Transverse colon (tissue), 4 donors: ENCODE data around the gene LRRC3C. TPM values are rescaled to one million over a fixed set of nuclear protein-coding genes. Genes with fewer than 3 reads are reported as not detected.

Source experiments
- DNase-seq: peaks from one replicate; pipeline ENCODE4 v3.0.0-alpha.2; 2019
- H3K27ac ChIP-seq, 4 donors: fragments of 200-600 bp; sonication (generic); 2 replicates each; pipeline ENCODE4 v1.5.1; 2016 to 2018; ENCODE audit warnings: inconsistent platforms in 4 of 4
- H3K27me3 ChIP-seq: fragments of 200-600 bp; sonication (generic); 2 replicates; pipeline ENCODE4 v1.5.1; 2017; ENCODE audit warnings: inconsistent platforms
- H3K36me3 ChIP-seq, 4 donors: fragments of 200-600 bp; sonication (generic); 2 replicates each; pipeline ENCODE4 v1.5.1; 2017 to 2019; ENCODE audit warnings: inconsistent platforms in 4 of 4
- H3K4me1 ChIP-seq, 4 donors: fragments of 200-600 bp; sonication (generic); 2 replicates each; pipeline ENCODE4 v1.5.1; 2017 to 2020; ENCODE audit warnings: inconsistent platforms in 4 of 4
- H3K4me3 ChIP-seq, 4 donors: fragments of 200-600 bp; sonication (generic); 1 replicate in 1 of 4; 2 replicates in 3 of 4; pipeline versions ENCODE4 v1.5.1 to v1.6.1; 2017 to 2019; ENCODE audit warnings: inconsistent platforms in 4 of 4
- H3K9me3 ChIP-seq, 2 donors: fragments of 200-600 bp; sonication (generic); 2 replicates each; pipeline ENCODE4 v1.5.1; 2017 to 2019; ENCODE audit warnings: inconsistent platforms in 2 of 2
- EP300 ChIP-seq: sonication (generic); formaldehyde crosslinking; IDR thresholded peaks from one replicate; pipeline ENCODE4 v1.6.1; 2017; ENCODE audit warnings: antibody characterized with exemption, low read depth
- POLR2A ChIP-seq: fragments of 450-650 bp; IDR thresholded peaks from one replicate; pipeline ENCODE4 v1.6.1; 2016; ENCODE audit warnings: antibody characterized with exemption, mild to moderate bottlenecking, moderate library complexity
- POLR2AphosphoS5 ChIP-seq, 3 donors: sonication (generic); formaldehyde crosslinking; IDR thresholded peaks; one replicate each; pipeline ENCODE4 v1.6.1; 2016; ENCODE audit warnings: antibody characterized with exemption in 3 of 3
- WGBS, 2 donors: methylation state at CpG; one replicate each; pipeline ENCODE4 v1.1.5; 2018; ENCODE audit warnings: low coverage in 1 of 2; 5-methylcytosine and 5-hydroxymethylcytosine counted together
- in situ Hi-C, 4 donors: fragments of 200-750 bp; cut with MboI; loops; one replicate each; pipeline versions ENCODE4 v1.15.0 to v1.15.1; 2017; ENCODE audit warnings: low sequenced_read_pairs in 3 of 4, low pct_ligation_motif_present in 1 of 4, low pct_unique_long_range_greater_than_20kb in 1 of 4
- intact Hi-C: fragments of 100-400 bp; cut with DNase I; formaldehyde crosslinking; loops from one replicate; pipeline ENCODE4 v1.15.1; 2023; ENCODE audit warnings: low total_unique reads
- total RNA-seq, 4 donors: library from RNA; depleted of rRNA; stranded (reverse); fragments of >200 nt; gene quantifications; one replicate each; pipeline ENCODE4 v1.1.0, GENCODE V29; 2016
- TF ChIP-seq, protein P1 (sequence below), 5 experiments: fragments of 200-600 bp in 3 of 5; fragments of 450-650 bp in 2 of 5; sonication (generic) in 3 of 5; IDR thresholded peaks; 1 replicate in 2 of 5; 2 replicates in 3 of 5; pipeline ENCODE4 v1.5.1; 2016 to 2017; ENCODE audit warnings: antibody characterized with exemption in 5 of 5, inconsistent platforms in 3 of 5, mild to moderate bottlenecking in 2 of 5, moderate library complexity in 1 of 5

Gene LRRC3C
- total RNA-seq, 4 donors from 2014 or later = not detected

GRCh38 chr17:39908789-39909352 is 18.7 kb upstream of the LRRC3C start:
- peaks cover 0 to 10% (median 2%) of the 10 kb centered on the region in 4 donors for H3K36me3 ChIP-seq

GRCh38 chr17:39913989-39914388 is 13.5 kb upstream of the LRRC3C start:
- 86 to 89% methylated on average over 1 to 3 of the region's 3 CpGs for WGBS, 2 donors
- intact Hi-C loops = no loop called here

More at GRCh38 chr17:39908789-39909352, 18.7 kb upstream of the LRRC3C start:
- in situ Hi-C loops (no loop called here), intact Hi-C loops (no loop called here)
- 95 to 100% methylated on average over 1 to 6 of the region's 6 CpGs for WGBS, 2 donors
- DNase-seq = no peak
- no peak overlapping the region for H3K4me3 ChIP-seq
- H3K27ac ChIP-seq = no peak overlapping the region
- no peaks in the 10 kb centered on the region for H3K9me3 ChIP-seq
- no peaks in the 10 kb centered on the region for H3K4me1 ChIP-seq
- H3K27me3 ChIP-seq = no peaks in the 10 kb centered on the region
- TF ChIP-seq EP300 (no peak), POLR2A (no peak), POLR2AphosphoS5 (IDR thresholded peaks at IDR 0.05) (no peak)

DNA sequence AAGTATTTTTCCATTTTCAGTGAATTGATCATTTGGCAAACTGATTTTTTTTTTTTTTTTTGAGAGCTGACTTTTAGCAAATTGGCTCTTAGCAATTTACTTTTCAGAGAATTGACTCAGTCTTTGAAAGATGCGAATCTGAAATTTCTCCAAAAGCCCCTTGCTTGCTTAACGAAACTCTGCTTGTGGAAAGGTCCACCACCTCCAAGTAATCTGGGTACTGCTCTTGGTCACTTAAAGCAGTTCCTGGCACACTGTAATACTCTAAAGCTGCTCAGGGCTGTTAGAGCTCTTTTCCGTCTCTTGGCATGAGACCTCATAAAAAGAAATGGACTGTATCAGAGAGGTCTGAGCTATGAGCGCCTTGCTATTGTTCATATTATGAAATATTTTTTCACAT is 12.0 kb upstream of the LRRC3C start:
- WGBS, 2 donors = 73 to 87% methylated on average over 3 to 4 of the region's 4 CpGs
- no peaks in the 10 kb centered on the region for H3K36me3 ChIP-seq
- in situ Hi-C loops (no loop called here), intact Hi-C loops (no loop called here)
- no peak for DNase-seq
- no peaks in the 10 kb centered on the region for H3K27me3 ChIP-seq
- H3K4me1 ChIP-seq = peaks cover 0 to 25% (median 12%) of the 10 kb centered on the region in 4 donors
- TF ChIP-seq POLR2A = no peak
- TF ChIP-seq EP300 = no peak
- no peak for TF ChIP-seq POLR2AphosphoS5 (IDR thresholded peaks at IDR 0.05)
- TF ChIP-seq, protein P1, sequence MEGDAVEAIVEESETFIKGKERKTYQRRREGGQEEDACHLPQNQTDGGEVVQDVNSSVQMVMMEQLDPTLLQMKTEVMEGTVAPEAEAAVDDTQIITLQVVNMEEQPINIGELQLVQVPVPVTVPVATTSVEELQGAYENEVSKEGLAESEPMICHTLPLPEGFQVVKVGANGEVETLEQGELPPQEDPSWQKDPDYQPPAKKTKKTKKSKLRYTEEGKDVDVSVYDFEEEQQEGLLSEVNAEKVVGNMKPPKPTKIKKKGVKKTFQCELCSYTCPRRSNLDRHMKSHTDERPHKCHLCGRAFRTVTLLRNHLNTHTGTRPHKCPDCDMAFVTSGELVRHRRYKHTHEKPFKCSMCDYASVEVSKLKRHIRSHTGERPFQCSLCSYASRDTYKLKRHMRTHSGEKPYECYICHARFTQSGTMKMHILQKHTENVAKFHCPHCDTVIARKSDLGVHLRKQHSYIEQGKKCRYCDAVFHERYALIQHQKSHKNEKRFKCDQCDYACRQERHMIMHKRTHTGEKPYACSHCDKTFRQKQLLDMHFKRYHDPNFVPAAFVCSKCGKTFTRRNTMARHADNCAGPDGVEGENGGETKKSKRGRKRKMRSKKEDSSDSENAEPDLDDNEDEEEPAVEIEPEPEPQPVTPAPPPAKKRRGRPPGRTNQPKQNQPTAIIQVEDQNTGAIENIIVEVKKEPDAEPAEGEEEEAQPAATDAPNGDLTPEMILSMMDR (IDR thresholded peaks at IDR 0.05) = no peak
- peak overlapping the region; percentile 75 to 85 (median 80) for H3K27ac ChIP-seq
- H3K9me3 ChIP-seq = no peaks in the 10 kb centered on the region
- no peak overlapping the region for H3K4me3 ChIP-seq

More at GRCh38 chr17:39913989-39914388, 13.5 kb upstream of the LRRC3C start:
- Histone ChIP-seq H3K4me1 (peaks cover 0 to 25% (median 11%) of the 10 kb centered on the region in 4 donors), H3K4me3 (no peak overlapping the region), H3K27me3 (no peaks in the 10 kb centered on the region), H3K9me3 (no peaks in the 10 kb centered on the region), H3K36me3 (peaks cover 0 to 8% (median 2%) of the 10 kb centered on the region in 4 donors), H3K27ac (no peak overlapping the region)
- in situ Hi-C loops = no loop called here
- DNase-seq = no peak
- TF ChIP-seq POLR2A = no peak
- TF ChIP-seq EP300 = no peak
- TF ChIP-seq, protein P1 (IDR thresholded peaks at IDR 0.05) = no peak
- no peak for TF ChIP-seq POLR2AphosphoS5 (IDR thresholded peaks at IDR 0.05)

GRCh38 chr17:39916918-39917317 is 10.6 kb upstream of the LRRC3C start:
- no peak for DNase-seq
- intact Hi-C loops = no loop called here
- Histone ChIP-seq H3K4me3 (no peak overlapping the region), H3K9me3 (no peaks in the 10 kb centered on the region), H3K27me3 (no peaks in the 10 kb centered on the region), H3K4me1 (peaks cover 0 to 25% (median 12%) of the 10 kb centered on the region in 4 donors), H3K27ac (peak overlapping the region; percentile 75 to 85 (median 80)), H3K36me3 (peaks cover 0 to 3% (median under 1%) of the 10 kb centered on the region in 4 donors)
- TF ChIP-seq POLR2AphosphoS5 (IDR thresholded peaks at IDR 0.05) = no peak
- TF ChIP-seq EP300 = no peak
- TF ChIP-seq, protein P1 (IDR thresholded peaks at IDR 0.05) = peak in 1 of 5 experiments; percentile 9
- no peak for TF ChIP-seq POLR2A
- WGBS, 2 donors = 45 to 67% methylated on average over 2 to 7 of the region's 7 CpGs
- in situ Hi-C loops = no loop called here
